ENCODE results near the gene ZNF652.

The ZNF652 gene

GRCh38 chr17:49358641-49359247, 3.3 kb downstream of the ZNF652 start:
- DNase-seq (ENCODE audit: low read depth): no peak

- no peak for DNase-seq (ENCODE audit: low read depth)
Measured at GRCh38 chr17:49357516-49357915, 4.5 kb downstream of the ZNF652 start.

DNA sequence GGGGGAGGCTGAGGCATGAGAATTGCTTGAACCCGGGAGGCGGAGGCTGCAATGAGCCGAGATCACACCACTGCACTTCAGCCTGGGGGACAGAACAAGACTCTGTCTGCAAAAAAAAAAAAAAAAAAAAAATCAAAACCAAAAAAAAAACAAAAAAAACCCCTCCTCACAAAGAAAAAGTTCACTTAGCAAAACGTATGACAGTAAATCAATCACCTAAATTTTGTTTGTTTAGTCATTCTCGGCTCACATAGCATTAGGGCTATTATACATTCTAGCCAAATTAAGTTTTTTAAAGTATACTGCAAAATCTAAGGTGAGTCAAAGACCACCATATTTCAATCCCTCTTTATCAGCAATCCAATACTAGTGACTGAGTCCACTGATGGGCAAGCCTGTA, 5.7 kb downstream of the ZNF652 start:
- DNase-seq (ENCODE audit: low read depth): no peak

- DNase-seq (ENCODE audit: low read depth): no peak
Measured at GRCh38 chr17:49353607-49354006, 8.4 kb downstream of the ZNF652 start.

GRCh38 chr17:49352587-49353154, 9.4 kb downstream of the ZNF652 start:
- no peak for DNase-seq (ENCODE audit: low read depth)

DNA sequence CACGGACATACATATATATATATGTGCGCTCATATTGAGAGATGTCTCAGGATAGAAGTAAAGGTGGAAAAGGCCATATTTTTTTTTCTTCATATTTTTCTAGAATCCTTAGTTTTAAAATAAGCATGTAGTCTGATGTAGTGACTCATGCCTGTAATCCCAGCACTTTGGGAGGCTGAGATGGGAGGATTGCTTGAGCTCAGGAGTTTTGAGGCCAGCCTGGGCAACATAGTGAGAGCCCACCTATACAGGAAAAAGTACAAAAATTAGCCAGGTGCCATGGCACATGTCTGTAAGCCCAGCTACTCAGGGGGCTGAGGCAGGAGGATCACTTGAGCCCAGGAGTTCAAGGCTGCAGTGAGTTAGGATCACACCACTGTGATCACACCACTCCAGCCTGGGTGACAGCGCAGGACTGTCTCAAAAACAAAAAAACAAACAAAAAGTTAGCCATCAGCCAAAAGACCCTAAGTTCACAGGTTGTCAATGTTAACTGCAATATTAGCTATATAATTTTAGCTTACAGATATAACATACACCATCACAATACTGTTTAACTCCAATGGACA, 10.4 kb downstream of the ZNF652 start:
- no peak for DNase-seq (ENCODE audit: low read depth)

- DNase-seq (ENCODE audit: low read depth): no peak
Measured at GRCh38 chr17:49349541-49349940, 12.5 kb downstream of the ZNF652 start.

DNA sequence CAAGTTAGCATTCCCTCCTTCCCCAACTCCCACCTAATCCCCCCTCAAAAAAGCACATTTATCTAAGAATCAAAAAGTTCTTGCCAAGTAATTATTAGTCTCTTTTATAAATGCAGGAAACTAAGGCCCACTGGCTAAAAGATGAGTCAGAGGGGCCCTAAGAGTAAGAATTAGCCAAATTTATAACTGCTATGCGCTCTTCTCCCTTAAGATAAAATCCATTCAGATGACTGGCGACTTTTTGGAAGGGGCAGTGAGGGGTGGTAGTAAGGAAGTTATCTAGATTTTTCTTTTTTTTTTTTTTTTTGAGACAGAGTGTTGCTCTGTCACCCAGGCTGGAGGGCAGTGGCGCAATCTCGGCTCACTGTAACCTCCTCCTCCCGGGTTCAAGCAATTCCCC, 17.1 kb downstream of the ZNF652 start:
- DNase-seq (ENCODE audit: low read depth): no peak

- DNase-seq (ENCODE audit: low read depth): no peak
Measured at GRCh38 chr17:49343273-49343672, 18.8 kb downstream of the ZNF652 start.

DNA sequence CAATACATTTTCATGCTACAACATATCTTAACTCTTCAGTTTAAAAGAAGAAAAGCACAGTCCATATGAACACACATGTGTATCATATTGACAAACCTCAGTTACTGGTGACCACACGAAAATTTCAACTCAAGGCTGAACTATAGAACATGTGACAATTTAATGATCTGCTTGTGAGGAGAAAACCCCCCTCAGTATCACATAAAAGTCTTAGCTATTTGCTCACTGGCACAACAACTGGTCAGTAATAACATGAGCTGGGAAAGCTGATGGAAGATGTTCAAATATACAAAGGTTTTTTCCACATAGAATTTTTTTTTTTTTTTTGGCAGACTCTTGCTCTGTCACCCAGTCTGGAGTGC, 19.5 kb downstream of the ZNF652 start:
- no peak for DNase-seq (ENCODE audit: low read depth)

DNA sequence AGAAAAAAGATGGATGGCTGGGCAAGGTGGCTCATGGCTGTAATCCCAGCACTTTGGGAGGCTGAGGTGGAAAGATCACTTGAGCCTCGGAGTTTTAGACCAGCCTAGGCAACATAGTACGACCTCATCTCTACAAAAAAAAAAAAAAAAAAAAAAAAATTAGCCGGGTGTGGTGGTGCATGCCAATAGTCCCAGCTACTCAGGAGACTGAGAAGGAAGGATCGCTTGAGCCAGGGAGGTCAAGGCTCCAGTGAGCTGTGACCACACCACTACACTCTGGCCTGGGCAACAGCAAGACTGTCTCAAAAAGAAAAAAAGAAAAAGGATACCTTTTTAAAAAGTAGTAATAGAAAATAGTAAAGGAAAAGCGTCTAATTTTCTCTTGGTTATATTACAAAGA, 20.7 kb downstream of the ZNF652 start:
- no peak for DNase-seq (ENCODE audit: low read depth)

DNA sequence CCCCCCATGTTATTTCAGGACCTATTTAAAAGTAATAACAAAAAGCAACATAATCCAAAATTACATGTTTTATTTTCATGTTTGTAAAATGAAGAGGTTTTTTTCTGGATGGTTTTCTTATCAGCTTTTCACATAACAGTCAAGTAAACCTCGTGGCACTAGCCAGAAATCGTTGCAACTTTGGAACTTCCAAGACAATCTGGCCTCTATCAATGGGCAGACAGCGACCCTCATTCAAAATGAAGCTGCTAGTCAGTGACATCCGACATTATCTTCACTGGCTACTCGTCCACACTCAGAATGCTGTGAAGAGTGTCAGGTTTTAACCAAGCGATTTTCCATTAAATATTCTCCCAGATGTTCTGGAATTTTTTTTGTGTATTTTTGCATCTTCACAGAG, 22.7 kb downstream of the ZNF652 start:
- no peak for DNase-seq (ENCODE audit: low read depth)

GRCh38 chr17:49338883-49339282, 23.2 kb downstream of the ZNF652 start:
- no peak for DNase-seq (ENCODE audit: low read depth)

- DNase-seq (ENCODE audit: low read depth): no peak
Measured at GRCh38 chr17:49337884-49338283, 24.2 kb downstream of the ZNF652 start.

- DNase-seq (ENCODE audit: low read depth): no peak
Measured at GRCh38 chr17:49334744-49335512, 27.1 kb downstream of the ZNF652 start.

DNA sequence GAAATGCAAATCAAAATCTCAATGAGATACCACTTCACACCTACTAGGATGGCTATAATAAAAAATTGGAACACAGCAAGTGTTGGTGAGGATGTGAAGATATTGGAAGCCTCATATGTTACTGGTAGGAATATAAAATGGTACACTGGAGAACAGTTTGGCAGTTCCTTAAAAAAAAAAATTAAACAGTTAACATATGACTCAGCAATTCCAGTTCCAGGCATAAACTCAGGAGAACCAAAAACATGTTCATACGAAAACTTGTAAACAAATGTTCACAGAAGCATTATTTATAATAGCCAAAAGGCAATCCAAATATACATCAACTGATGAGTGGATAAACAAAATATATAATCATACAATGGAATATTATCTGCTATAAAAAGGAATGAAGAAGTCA, 28.2 kb downstream of the ZNF652 start:
- DNase-seq (ENCODE audit: low read depth): no peak

DNA sequence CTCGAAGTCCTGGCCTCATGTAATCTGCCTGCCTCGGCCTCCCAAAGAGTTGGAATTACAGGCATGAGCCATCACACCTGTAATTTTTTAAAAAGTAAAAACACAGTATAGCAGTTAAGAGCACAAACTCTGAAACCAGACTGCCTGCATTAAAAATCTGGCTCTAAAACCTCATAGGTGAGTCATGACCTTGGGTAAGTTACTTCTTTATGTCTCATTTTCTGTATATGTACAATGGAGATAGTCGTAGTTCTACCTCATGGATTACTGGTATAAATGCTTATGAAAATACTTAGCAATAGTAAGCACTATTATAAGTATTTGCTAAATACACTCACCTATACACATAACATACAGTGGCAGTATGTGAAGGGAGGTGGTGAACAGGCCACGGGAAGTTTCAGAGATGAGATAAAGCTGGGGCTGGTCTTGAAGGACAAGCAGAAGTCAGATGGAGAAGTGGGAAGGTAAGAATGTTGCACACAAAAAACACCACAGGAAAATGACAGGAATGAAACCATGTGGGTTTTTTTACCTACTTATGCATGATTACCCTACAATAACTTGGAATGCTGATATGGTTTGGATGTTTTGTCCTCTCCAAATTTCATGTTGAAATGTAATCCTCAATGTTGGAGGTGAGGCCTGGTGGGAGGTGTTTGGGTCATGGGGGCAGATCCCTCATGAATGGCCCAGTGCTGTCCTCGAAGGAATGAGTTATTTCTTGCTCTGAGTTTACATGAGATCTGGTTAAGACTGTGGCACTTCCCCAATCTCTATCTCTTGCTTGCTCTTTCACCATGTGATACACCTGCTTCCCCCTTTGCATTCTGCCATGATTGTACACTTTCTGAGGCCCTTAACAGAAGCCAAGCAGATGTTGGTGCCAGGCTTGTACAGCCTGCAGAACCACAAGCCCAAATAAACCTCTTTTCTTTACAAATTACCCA, 33.9 kb downstream of the ZNF652 start:
- no peak for DNase-seq (ENCODE audit: low read depth)

DNA sequence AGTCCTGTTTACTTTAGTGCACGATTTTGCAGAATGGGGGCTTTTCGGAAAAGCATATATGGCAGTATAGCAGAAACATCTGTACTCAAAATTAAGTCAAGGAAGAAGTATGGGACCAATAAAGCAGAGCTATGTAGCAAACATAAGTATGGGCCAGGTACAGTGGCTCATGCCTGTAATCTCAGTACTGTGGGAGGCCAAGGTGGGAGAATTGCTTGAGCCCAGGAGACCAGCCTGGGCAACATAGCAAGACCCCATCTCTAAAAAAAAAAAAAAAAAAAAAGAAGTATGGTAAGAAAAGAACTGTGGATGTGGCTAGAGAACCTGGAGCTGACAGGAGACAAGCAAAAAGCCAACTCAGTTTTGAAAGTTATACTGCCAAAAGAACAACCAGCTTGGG, 36.1 kb downstream of the ZNF652 start:
- DNase-seq (ENCODE audit: low read depth): no peak

GRCh38 chr17:49318435-49318965, 43.5 kb downstream of the ZNF652 start:
- DNase-seq (ENCODE audit: low read depth): no peak

GRCh38 chr17:49316889-49317675, 45.0 kb downstream of the ZNF652 start:
- no peak for DNase-seq (ENCODE audit: low read depth)

GRCh38 chr17:49316258-49316570, 45.8 kb downstream of the ZNF652 start:
- DNase-seq (ENCODE audit: low read depth): no peak
